HG02885 (cell line): ENCODE data around the gene RAB18.
"Not testable (repeated sequence)": the region's sequence is repeated elsewhere in the genome, so short reads cannot be mapped to it uniquely, and the experiment has no call there.

Source experiments
- ATAC-seq: cut with Tn5 transposase; IDR thresholded peaks from one replicate; pipeline ENCODE4 v1.9.1; 2021; ENCODE audit warnings: mild to moderate bottlenecking; ENCODE audit not compliant: unreplicated experiment, poor library complexity

RAB18 gene

GRCh38 chr10:27503498-27504006 is 552 bp upstream of the RAB18 start:
- no peak for ATAC-seq

GRCh38 chr10:27504808-27505460 is 830 bp downstream of the RAB18 start:
- no peak for ATAC-seq

GRCh38 chr10:27505537-27505936 is 1.4 kb downstream of the RAB18 start:
- ATAC-seq = not testable (repeated sequence)

- no peak for ATAC-seq
Observed at GRCh38 chr10:27506280-27506679, 2.2 kb downstream of the RAB18 start.

- ATAC-seq = no peak
Observed at GRCh38 chr10:27512548-27512947, 8.4 kb downstream of the RAB18 start.

- ATAC-seq = no peak
Observed at GRCh38 chr10:27513451-27514191, 9.5 kb downstream of the RAB18 start.

- ATAC-seq = no peak
Observed at GRCh38 chr10:27514243-27514642, 10.1 kb downstream of the RAB18 start.

- no peak for ATAC-seq
Observed at GRCh38 chr10:27518261-27518660, 14.2 kb downstream of the RAB18 start.

GRCh38 chr10:27525819-27526218 is 21.7 kb downstream of the RAB18 start:
- ATAC-seq = no peak

GRCh38 chr10:27526242-27526641 is 22.1 kb downstream of the RAB18 start:
- no peak for ATAC-seq

- no peak for ATAC-seq
Observed at GRCh38 chr10:27527666-27528295, 23.7 kb downstream of the RAB18 start.

GRCh38 chr10:27529010-27529783 is 25.1 kb downstream of the RAB18 start:
- ATAC-seq = no peak

GRCh38 chr10:27530477-27530876 is 26.4 kb downstream of the RAB18 start:
- ATAC-seq = no peak

- ATAC-seq = no peak
Observed at GRCh38 chr10:27531336-27531847, 27.3 kb downstream of the RAB18 start.

- no peak for ATAC-seq
Observed at GRCh38 chr10:27534161-27534700, 30.1 kb downstream of the RAB18 start.

GRCh38 chr10:27535317-27535716 is 31.2 kb downstream of the RAB18 start:
- ATAC-seq = no peak

GRCh38 chr10:27536437-27536836 is 32.3 kb downstream of the RAB18 start:
- peak; percentile 56 for ATAC-seq

- ATAC-seq = no peak
Observed at GRCh38 chr10:27537166-27537565, 33.1 kb downstream of the RAB18 start.

GRCh38 chr10:27537787-27538186 is 33.7 kb downstream of the RAB18 start:
- no peak for ATAC-seq

GRCh38 chr10:27540672-27541071 is 36.6 kb downstream of the RAB18 start:
- no peak for ATAC-seq
